Glomerular visceral epithelial cell (primary cell): Measurements from ENCODE around the gene WFIKKN2.
"Not testable (repeated sequence)": the region's sequence is repeated elsewhere in the genome, so short reads cannot be mapped to it uniquely, and the experiment has no call there.

Experiments used
- DNase-seq: peaks from one replicate; pipeline ENCODE4 v3.0.0-alpha.2; 2016; ENCODE audit errors: extremely low spot score

Gene WFIKKN2

GRCh38 chr17:50855708-50856330 is 20.4 kb downstream of the WFIKKN2 start:
- DNase-seq, result no peak

DNA sequence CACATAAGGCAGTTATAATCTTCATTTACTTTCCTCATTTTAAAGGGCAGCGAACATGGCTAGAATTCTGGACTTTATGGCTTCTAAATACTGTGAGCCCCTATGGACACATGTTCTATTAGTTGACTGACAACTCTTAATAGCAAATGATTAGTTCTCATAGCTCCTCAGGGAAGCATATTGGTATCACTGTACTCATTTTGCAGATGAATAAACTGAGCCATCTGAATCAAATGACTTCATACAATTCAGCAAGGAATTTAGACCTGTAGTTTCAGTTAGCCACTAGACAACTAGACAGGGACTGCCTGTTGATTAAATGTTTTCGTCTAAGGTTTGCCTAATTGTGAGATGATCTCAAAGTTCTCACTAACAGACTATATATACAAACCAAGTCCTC is 21.0 kb downstream of the WFIKKN2 start:
- no peak for DNase-seq

DNA sequence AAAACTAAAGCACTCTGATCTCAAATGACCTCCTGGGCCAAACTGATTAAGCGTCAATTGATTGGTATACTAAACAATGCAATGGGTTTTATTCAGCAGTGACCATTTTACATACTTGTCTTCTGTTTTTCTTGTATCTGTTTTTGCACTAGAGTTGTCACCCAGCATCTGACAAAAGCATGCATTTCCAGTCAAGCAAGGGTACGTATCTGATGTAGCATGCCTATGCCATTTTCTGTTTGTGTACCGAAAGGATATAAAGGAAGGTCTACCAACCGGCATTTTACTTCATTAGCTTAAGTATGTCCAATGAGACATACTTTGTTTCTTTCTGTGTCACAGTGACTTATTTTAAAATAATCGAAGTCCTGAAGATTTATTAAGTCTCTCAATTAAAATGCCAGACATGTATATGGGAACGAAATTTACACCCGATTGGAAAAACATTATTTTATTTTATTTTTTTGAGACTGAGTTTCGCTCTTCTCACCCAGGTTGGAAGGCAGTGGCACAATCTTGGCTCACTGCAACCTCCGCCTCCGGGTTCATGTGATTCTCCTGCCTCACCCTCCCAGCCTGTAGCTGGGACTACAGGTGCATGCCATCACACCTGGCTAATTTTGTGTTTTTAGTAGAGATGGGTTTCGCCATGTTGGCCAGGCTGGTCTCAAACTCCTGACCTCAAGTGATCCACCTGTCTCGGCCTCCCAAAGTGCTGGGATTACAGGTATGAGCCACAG is 23.3 kb downstream of the WFIKKN2 start:
- no peak for DNase-seq

GRCh38 chr17:50859727-50860126 is 24.3 kb downstream of the WFIKKN2 start:
- not testable (repeated sequence) for DNase-seq

GRCh38 chr17:50861334-50861676 is 25.9 kb downstream of the WFIKKN2 start:
- no peak for DNase-seq

GRCh38 chr17:50861822-50862528 is 26.6 kb downstream of the WFIKKN2 start:
- DNase-seq, result no peak

DNA sequence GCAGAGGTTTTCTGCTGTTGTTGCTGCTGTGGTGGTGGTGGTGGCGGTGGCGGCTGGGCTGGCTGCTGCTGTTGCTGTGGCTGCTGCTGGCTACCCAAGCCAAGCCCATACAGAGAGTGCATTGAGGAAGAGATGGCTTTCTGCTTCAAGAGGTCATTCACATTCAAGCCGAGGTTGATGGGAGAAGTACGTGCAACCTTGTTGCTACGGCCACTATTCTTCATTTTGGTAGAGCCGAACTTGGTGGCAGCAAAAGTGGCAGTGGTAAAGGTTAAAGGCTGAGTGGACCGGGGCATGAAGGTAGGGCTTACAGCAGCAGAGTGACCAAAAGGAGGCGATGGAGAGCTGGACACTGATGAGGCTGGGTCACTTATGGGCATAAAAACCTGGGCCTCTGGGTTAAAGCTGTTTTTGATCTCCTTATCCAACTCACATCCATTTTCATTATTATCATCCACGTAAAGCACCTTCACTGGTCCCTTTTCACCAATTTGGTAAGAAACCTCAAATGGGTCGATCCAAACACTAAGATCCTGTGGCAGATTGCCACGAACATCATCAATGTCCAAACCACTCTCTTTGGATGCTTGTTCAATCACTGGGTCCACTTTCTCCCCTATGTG is 27.9 kb downstream of the WFIKKN2 start:
- peak; percentile 42 for DNase-seq

DNA sequence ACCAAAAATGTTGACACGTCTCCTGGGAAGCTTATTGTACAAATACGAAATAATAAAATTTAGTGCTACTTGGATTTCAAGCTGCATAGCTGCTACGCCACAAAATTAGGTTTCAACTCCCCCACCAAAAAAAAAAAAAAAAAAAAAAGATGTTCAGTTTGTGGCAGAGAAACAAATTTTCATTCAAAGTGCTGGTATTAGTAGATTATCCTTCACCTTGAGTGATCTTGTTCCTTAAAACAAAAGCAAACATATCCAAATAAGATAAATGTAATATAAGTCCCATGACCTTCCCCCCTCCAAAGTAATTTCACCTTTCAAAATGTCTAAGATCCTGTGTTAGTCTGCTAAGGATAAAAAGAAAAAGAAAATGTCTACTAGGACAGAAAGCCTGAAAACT is 28.5 kb downstream of the WFIKKN2 start:
- DNase-seq, result no peak

DNA sequence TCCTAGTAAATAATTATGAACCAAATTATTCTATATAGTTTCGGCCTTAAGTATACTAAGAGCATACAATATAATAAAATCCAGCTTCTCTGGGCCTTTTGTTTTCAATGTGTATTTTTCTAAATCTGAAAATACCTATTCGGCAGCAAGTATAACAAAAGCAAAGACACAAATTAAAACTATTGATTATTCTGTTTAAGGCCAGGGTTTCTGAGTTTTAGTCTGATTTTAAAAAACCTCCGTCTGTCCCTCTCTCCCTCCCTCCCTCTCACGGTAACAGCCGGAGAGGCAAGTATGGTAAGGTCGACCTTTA is 29.3 kb downstream of the WFIKKN2 start:
- no peak for DNase-seq

- peak; percentile 62 for DNase-seq
Measured at GRCh38 chr17:50865060-50865867, 29.9 kb downstream of the WFIKKN2 start.

- DNase-seq, result no peak
Measured at GRCh38 chr17:50865868-50866260, 30.5 kb downstream of the WFIKKN2 start.

- peak; percentile 99 for DNase-seq
Measured at GRCh38 chr17:50866261-50866949, 31.0 kb downstream of the WFIKKN2 start, which contains the start of gene TOB1. Gene TOB1, minus strand, starts transcription at chr17:50866354. Its CDS starts 2,337 bp downstream, at chr17:50864017.

GRCh38 chr17:50866950-50867362 is 31.6 kb downstream of the WFIKKN2 start:
- no peak for DNase-seq

- DNase-seq, result peak; percentile 97
Measured at GRCh38 chr17:50867363-50868139, 32.2 kb downstream of the WFIKKN2 start.

DNA sequence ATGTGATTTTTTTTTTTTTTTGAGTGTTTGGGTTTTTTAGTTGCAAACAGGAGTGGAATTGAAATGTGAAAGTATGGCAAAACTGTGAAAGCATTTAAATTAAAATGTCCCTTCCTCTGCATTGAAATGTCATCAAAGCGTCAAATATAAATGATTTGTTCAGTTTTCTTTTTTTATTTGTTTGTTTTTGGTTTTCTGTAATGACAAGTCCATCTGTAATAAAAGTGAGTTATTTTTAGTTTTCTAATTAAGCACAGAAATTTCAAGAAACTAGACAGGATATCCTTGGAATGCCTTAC is 32.7 kb downstream of the WFIKKN2 start:
- DNase-seq, result no peak

DNA sequence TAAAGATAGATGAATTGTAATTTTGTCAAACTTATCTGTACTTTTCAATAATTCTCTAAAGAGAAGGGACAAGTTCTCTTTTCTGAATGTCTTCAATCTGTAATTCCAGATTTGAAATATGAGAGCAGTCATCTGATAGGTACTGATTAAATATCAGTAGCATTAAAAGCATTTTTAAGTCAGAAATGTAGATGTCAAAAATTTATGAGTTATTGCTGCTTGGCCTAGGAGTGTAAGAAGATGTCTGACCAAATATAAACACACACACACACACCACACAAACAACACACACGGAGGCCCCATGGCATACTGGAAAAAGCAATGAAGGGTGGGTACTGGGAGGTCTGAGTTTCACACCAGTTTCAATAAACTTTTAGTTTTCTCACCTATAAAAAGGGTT is 33.2 kb downstream of the WFIKKN2 start:
- no peak for DNase-seq

DNA sequence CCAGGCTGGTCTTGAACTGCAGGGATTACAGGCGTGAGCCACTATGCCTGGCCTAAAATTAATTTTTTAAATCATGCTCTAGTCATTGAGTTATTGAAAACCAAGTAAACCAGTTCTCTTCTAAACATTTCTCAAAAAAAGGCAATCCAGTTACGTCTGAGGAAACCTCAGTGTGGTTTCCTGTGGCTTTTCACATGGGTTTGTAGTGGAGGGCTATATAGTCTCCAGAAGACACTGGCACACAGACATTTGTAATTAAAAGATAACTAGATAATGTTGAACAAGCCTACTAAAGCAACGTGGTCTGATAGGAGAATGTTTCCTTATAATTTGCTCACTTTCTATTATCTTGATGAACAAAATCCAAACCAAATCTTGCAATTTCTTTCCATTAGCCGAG is 36.0 kb downstream of the WFIKKN2 start:
- no peak for DNase-seq

DNA sequence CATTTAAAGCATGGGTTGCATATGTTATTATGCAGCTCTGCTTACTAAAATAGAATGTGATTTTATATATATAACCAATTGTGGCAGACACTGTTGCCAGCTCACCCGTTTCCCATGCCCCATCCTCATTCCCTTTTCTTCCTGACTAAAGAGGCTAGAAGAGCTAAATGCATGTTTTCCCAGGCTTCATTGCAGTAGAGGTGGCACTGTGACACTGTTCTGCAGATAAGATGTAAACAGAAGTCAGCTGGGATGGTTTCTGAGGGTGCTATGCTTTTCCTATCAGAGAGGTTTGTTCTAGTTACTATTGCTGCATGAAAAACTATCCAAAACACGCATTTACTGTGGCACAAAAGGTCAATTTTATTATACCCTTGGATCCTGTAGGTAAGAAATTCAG is 36.5 kb downstream of the WFIKKN2 start:
- no peak for DNase-seq

GRCh38 chr17:50872710-50873424 is 37.5 kb downstream of the WFIKKN2 start:
- DNase-seq, result no peak

DNA sequence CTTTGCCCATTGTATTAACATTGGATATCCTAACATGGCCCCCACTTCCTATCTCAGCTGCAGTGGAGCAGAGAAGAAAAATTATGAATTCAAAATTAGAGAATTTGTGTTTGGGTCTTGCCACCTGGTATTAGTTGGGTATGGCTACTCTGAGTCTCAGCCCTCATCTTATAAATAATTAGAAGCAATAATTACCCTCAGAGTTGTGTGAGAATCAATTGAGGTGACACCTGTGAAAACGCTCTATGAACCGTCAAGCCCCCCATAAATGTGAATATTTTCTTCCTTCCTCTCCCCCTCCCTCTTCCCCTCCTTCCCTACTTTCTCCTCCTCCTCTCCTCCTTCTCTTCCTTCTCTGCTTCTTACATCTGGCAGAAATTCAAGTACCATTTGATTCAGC is 39.7 kb downstream of the WFIKKN2 start:
- no peak for DNase-seq
